ENCODE measurements around the gene SMIM7.
A peak's percentile ranks its signal among the peaks of the same experiment; 100 is the strongest.
"Not testable (repeated sequence)": the region's sequence is repeated elsewhere in the genome, so short reads cannot be mapped to it uniquely, and the experiment has no call there.

Gene SMIM7

DNA sequence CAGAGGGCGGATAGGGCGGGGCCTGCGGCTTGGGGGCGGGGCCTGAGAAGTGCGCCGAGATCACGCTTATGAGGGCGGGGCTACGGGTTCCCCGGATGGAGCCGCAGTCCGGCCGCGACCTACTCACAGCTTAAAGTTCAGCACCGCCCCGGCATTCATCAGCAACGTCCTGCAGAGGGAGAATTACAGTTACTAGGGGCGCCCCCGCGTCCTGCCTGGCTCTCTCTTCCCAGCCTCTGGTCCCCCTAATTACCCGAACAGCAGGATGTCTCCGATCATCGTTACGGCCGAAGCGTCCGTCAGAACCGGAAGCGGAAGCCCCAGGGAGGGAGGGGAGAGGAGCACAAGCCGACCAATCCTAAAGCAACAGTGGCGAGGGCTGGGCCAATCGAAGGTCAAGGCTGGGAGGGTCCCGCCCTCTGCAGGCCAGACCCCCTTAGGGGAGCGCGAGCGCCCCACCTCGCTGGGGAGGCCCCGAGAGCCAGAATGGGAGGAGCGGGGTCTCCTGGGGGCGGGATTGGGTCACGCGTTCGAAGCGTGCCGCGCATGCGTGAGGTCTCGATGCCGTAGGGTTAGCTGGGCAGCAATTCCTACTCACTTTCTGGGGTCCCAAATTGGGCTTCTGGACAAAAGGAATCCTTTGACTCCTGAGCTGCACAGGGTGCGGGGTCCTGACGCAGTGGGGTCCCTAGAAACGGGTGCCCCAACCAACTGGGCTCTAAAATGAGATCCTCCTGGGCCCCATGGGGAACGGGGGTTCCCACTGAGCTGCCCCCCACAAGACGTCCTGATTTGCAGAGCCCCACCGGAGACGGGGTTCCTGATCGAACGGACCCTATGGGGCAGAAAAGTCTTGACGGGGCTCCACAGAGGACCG, at the start of gene SMIM7:
TSS of gene SMIM7 (minus strand) at position 313 of the 877 bp plus-strand sequence. CDS start at position 279, 34 bp downstream.
- DNase-seq (ENCODE audit: low read depth) = peak; percentile 97

DNA sequence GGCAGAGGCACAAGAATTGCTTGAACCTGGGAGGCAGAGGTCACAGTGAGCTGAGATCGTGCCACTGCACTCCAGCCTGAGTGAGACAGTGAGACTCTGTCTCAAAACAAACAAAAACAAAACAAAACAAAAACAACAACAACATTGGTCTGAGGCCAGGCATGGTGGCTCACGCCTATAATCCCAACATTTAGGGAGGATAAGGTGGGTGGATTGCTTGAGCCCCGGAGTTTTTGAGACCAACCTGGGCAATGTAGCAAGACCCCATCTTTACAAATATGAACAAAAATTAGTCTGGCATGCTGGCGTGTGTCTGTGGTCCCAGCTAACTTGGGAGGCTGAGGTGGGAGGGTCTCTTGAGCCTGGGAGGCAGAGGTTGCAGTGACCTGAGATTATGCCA, 43.7 kb upstream of the SMIM7 start:
- no peak for DNase-seq (ENCODE audit: low read depth)

DNA sequence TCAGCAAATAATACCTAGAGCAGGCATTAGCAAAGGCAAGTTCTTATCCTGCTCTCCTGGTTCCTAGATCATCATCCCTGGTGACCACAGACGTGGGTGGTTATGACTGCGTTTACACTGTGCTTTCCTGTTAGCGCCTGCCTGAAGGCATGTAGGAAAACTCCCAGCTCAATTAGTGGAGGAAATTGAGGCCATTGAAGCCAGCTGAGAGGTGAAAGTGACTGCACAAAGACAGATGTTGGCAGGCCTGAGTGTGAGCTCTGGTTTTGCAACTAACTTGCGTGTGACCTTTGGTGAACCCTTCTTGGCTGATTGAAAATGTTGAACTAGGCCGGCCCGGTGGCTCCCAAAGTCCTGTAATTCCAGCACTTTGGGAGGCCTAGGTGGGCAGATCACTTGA, 42.2 kb upstream of the SMIM7 start:
- DNase-seq (ENCODE audit: low read depth) = no peak

DNA sequence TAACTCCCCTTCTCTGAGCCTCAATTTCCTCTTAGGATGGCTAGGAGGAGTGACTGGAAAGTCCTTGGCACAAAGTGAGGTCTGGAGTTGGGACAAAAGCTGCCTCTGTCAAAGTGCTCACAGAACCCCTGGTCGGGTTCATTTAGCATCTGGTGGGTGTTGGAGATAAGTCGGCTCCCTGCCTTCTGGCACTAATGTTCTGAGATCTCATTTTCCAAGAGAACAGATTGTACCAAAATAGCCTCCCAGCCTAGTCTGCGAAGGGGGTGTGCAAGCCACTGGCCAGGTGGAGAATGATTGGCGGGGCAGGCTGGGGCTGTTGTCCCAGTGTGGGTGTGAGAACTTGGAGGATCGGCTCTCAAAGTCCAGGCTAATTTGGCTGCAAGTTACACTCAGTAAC, 39.0 kb upstream of the SMIM7 start:
- DNase-seq (ENCODE audit: low read depth) = no peak

DNA sequence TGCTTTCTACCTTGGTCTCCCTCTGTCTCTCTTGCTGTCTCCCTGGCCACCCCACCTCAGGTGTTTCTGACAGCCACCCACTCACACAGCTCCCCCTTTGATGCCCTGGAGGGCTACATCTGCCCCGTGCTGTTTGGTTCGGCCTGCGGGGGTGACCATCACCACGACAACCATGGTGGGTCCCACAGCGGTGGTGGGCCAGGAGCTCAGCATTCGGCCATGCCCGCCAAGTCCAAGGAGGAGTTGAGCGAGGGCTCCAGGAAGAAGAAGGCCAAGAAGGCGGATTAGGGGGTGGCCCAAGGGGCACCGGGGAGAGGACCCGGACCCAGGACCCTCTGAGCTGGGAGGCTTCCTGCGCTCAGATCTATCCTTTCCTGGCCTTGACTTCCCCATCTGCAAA, 28.1 kb upstream of the SMIM7 start:
- DNase-seq (ENCODE audit: low read depth) = no peak

DNA sequence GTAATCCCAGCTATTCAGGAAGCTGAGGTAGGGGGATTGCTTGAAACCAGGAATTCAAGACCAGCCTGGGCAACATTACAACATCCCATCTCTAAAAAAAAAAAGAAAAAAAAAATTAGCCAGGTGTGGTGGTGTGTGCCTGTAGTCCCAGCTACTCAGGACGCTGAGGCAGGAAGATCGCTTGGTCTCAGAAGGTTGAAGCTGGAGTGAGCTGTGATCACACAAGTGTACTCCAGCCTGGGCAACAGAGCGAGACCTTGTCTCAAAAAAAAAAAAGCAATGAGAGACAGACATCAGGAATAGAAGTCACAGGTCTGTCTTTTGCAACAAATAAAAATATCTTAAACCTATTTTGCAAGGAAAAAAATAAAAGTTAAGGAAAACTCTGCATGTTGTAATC, 24.3 kb upstream of the SMIM7 start:
- DNase-seq (ENCODE audit: low read depth) = no peak

DNA sequence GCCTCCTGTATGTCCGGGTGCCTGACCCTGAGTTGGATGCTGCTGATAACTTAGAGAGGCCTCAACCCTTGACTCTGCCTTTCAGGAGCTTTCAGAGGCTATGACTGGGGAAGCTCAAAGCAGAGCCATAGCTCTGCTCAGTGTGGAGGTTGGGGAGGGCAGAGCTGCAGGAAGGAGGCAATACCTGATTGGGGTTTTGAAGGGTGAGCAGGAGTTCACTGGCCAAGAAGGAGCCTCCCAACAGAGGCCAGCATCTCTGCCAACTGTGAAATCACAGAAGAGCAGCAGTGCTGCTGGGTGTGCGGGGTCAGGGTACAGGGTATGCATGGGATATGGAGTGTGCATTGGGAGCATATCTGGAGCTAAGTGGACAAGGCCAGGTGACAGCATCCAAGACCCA, 22.6 kb upstream of the SMIM7 start:
- DNase-seq (ENCODE audit: low read depth) = no peak

DNA sequence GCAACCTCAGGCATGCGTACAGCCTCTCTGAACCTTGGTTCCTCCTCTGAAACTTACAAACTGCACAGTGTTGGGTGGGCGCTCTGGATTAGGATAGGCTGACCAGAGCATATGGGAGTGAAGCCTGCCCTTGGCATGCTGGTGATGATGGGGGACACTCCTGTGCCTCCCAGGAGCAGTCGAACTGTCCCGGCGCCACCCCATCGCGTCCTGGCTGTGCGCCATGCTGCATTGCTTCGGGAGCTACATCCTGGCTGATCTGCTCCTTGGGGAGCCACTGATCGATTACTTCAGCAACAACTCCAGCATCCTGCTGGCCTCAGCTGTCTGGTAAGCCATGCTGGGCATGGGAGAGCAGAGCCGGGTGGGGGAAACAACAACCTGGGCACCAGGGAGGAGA, 19.9 kb upstream of the SMIM7 start:
- DNase-seq (ENCODE audit: low read depth) = no peak

DNA sequence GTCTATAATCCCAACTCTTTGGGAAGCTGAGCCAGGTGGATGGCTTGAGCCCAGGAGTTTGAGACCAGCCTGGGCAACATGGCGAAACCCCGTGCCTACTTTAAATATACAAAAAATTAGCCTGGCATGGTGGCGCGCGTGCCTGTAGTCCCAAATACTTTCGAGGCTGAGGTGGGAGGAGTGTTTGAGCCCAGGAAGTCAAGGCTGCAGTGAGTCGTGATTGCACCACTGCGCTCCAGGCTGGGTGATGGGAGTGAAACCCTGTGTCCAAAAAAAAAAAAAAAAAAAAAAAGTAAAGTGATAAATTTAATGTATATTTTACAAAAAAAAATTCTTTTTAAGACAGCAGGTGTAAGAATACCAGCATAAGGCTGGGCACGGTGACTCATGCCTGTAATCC, 18.6 kb upstream of the SMIM7 start:
- no peak for DNase-seq (ENCODE audit: low read depth)

DNA sequence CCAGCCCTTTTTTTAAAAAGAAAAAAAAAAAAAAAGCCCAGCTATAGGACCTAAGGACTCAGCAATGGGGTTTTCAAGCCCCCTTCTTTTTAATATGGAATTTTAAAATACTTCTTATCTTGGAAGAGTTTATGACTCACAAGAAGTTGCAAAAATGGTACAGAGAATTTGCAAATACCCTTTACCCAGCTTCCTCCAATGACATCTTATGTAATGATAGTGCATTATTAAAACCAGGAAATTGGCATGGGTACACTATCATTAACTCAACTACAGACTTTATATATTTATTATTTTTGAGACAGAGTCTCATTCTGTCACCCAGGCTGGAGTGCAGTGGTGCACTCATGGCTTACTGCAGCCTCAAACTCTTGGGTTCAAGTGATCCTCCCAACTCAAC, 17.1 kb upstream of the SMIM7 start:
- no peak for DNase-seq (ENCODE audit: low read depth)

DNA sequence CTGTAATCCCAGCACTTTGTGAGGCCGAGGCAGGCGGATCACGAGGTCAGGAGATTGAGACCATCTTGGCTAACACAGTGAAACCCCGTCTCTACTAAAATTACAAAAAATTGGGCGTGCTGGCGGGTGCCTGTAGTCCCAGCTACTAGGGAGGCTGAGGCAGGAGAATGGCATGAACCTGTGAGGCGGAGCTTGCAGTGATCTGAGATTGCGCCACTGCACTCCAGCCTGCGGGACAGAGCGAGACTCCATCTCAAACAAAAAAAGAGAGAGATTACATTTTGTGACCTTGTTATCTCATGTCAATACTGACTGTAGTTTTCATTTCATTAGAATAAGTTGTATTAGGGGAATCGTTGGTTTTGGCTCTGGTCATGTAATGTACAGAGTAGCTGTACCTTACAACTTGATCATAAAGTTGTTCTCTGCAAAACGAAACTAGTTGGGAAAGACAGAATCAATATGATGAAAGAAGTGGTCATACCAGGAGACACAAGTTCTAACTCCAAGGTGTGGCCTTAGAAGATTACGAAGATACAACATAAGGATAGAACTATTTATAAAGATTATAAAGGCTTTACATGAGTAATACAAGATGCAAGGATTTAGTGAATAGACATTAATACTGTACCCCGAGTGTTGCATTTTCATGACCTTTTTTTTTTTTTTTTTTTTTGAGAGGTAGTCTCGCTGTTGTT, 16.3 kb upstream of the SMIM7 start:
- no peak for DNase-seq (ENCODE audit: low read depth)

DNA sequence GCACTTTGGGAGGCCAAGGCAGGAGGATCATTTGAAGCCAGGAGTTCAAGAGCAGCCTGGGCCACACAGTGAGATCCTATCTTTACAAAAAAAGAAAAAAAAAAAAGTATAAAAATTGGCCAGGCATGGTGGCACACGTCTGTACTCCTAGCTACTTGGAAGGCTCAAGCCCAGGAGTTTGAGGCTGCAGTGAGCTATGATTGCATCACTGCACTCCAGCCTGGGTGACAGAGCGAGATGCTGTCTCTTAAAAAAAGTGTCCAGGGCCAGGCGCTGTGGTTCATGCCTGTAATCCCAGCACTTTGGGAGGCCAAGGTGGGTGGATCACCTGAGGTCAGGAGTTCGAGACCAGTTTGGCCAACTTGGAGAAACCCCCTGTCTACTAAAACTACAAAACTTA, 13.9 kb upstream of the SMIM7 start:
- not testable (repeated sequence) for DNase-seq (ENCODE audit: low read depth)

DNA sequence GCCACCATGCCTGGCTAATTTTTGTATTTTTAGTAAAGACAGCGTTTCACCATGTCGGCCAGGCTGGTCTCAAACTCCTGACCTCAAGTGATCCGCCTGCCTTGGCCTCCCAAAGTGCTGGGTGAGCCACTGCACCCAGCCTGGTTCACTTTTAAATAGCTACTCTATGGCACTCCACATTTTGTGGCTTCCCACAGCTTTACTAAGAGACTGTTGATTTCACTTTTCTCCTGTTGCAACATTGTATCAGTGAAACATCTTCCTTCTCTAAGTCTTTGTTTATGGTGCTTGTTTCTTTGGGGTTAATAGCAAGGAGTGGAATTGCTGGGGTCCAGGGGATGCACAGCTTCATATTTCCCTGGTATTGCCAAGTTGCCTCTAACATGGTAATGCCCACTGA, 13.3 kb upstream of the SMIM7 start:
- no peak for DNase-seq (ENCODE audit: low read depth)

DNA sequence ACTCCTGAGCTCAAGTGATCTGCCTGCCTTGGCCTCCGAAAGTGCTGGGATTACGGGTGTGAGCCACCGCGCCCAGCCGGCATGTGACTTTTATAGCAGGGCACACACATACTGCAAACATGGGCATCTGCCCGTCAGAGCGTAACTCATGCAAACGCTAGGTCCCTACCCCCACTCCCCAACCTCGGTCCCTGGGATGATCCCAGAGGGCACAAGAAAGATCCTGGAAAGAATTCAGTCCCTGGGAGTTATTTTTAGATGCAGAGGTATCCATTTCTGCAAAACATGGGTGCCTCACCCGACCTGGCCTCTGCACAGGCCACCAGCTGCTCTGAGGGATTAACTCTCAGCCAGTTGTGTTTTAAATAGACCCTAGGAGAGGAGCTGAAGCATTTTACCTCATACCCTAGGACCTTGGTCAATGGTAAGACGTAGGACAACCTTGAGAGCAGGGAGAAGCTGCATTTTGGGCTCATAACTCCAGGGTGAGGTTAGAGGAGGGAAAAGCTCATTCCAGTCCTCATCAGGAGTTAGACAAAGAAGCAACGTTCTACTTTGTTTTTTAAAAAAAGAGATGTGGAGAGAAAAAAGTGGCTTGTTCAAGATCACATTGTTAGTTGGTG, 11.8 kb upstream of the SMIM7 start:
- DNase-seq (ENCODE audit: low read depth) = no peak

DNA sequence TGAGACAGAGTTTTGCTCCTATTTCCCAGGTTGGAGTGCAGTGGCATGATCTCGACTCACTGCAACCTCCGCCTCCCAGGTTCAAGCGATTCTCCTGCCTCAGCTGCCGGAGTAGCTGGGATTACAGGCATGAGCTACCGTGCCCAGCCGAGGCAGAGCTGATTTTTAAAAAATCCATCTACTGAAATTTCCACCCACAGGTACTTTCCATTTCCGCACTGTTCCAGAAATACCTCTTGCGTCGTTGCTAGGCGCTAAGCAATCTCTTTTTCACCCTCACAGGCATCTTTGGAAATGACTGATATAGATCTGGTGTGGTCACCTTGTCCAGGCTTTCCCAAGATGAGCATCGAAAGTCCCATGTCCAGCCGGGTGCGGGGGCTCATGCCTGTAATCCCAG, 10.3 kb upstream of the SMIM7 start:
- DNase-seq (ENCODE audit: low read depth) = no peak

DNA sequence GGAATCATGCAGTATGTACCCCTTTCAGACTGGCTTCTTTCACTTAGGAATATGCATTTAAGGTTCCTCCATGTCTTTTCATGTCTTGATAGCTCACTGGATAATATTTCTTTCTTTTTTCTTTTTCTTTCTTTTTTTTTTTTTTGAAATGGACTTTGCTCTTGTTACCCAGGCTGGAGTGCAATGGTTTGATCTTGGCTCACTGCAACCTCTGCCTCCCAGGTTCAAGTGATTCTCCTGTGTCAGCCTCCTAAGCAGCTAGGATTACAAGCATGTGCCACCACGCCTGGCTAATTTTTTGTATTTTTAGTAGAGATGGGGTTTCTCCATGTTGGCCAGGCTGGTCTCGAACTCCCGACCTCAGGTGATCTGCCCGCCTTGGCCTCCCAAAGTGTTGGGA, 8.8 kb upstream of the SMIM7 start:
- DNase-seq (ENCODE audit: low read depth) = not testable (repeated sequence)

DNA sequence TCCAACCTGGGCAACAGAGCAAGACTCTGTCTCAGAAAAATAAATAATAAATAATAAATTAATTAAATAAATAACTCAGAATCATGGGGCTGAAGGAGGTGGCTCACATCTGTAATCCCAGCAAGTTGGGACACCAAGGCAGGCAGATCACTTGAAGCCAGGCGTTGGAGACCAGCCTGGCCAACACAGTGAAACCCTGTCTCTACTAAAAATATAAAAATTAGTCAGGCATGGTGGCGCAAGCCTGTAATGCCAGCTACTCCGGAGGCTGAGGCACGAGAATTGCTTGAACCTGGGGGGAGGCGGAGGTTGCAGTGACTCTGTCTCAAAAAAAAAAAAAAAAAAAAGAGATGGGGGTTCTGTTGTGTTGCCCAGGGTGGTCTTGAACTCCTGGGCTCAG, 8.2 kb upstream of the SMIM7 start:
- no peak for DNase-seq (ENCODE audit: low read depth)

DNA sequence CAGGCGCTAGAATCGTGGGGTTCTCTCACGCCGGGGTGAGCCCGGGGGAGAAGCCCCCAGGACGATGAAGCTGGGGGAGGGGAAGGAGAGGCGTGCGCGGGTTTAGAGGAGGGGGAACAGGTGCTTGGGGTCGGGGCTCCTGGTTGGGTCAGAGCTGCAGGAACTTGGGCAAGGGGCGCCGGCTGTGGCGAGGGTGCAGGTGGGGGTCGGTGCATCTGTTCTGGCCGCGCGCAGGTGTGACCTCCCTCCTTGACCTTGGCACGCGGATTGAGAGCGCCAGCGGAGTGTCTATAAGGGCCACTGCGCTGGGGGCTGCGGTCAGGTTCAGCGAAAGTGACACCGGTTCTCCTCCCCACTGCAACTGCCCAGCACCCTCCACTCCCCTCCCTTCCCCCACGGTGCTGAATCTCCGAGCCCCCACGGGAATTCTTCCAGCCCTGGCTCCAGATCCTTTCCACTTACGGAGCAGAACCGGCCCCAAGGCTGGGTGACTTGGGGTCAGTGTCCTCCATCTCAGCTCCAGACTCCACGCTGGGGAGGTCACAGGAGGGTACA, 1.6 kb upstream of the SMIM7 start:
- DNase-seq (ENCODE audit: low read depth) = peak; percentile 3

DNA sequence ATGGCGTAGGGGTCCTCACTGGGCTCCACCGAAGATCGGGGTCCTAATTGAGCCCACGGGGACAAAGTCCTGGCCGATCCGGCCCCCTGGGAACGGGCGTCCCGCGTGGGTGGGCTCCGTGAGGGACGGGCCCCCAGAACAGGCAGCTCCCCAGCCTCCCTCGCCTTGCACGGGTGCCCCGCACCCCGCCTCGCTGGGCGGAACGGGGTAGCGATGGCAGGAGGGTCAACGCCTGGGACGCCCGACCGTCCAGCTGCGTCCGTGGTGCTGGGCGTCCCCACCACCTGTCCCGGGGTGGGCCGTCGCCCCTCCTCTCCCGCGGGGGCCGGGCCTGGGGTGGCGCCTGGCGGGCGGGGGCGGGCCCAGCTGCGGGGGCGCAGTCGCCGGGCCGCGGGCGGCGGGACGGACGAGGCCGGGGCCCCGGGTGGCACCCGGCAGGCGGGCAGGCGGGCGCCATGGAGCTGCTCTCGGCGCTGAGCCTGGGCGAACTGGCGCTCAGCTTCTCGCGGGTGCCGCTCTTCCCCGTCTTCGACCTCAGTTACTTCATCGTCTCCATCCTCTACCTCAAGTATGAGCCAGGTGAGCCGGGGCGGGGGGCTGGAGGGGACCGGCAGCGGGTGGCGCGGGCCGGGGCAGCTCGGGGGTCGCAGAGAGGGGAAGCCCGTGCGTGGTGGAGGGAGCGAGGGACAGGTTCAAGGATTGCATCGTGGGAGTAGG, 977 bp upstream of the SMIM7 start, which contains the start of gene TMEM38A:
TSS of gene TMEM38A (plus strand) at position 377 of the 717 bp plus-strand sequence. CDS start at position 456, 79 bp downstream.
- peak; percentile 15 for DNase-seq (ENCODE audit: low read depth)

DNA sequence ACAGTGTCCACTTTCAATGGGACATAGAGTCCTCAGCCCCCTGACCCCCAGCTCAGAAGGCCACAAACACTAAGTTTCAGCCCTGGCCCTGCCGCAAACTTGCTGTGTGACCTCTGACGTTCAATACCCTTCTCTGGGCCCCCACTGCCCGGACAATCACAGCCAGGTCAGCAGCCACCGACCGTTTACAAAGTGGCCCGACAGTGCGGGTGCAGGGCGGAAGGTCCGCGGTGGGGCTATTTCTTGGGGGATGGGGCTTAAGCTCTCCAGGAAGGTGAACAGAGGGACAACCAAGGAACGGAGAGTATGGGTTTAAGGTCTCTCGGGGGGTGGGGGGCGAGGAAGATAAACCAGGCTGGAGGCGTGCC, 496 bp downstream of the SMIM7 start:
- no peak for DNase-seq (ENCODE audit: low read depth)

DNA sequence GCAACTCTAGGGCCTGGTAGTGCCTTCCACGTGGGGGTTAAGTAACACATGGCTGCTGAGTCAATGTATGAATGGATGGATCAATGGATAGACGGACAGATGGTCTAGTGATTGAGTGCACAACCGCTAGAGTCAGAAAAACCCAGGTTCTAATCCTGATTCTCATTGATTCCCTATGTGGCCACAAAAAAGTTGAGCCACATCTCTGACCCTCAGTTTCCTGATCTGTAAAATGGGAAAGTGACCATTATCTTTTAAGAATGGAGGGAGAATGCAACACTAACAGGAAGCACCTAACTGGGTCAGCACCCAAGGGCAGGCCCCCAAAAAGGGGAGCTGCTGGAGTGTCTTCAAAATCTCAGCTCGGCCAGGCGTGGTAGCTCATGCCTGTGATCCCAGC, 2.6 kb downstream of the SMIM7 start:
- DNase-seq (ENCODE audit: low read depth) = no peak

DNA sequence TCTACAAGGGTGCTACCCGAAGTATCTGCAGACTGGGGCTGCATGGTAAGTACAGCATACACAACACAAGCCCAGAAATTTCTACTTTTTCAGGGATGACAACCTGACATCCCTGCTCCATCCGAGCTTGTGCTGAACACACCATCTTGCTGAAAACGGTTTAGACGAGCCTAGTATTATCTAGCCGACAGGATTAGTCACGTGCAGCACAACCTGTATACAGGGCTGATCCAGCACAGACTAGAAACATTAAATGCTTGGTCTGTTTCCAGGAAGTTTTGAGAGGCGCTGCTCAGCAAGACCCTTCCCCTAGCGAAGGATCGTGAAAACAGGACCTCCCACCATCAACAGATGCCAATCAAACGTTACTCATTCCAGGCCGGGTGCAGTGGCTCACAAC, 4.2 kb downstream of the SMIM7 start:
- DNase-seq (ENCODE audit: low read depth) = no peak

Data from stimulated activated CD8-positive, alpha-beta memory T cell treated with anti-CD3 and anti-CD28 coated beads, Interleukin-4, amount 100 ng/mL, for 24 hours (primary cell).